H1 (cell line): ENCODE measurements around the gene DUSP2. TPM values are rescaled to one million over a fixed set of nuclear protein-coding genes. Genes with fewer than 3 reads are reported as not detected.

ENCODE experiments used
- EP300 ChIP-seq, 2 experiments: IDR thresholded peaks; 1 replicate in 1 of 2; 2 replicates in 1 of 2; pipeline ENCODE4 v1.6.1; 2011 to 2012; ENCODE audit warnings: low read depth in 2 of 2, low read length in 2 of 2, mild to moderate bottlenecking in 2 of 2, borderline replicate concordance in 1 of 2, inconsistent platforms in 1 of 2, moderate library complexity in 1 of 2
- PHF8 ChIP-seq: fragments of 200-600 bp; sonication (generic); conservative IDR thresholded peaks from 2 replicates; pipeline ENCODE4 v1.7.1; 2012; ENCODE audit warnings: low read depth, mild to moderate bottlenecking, inconsistent platforms, low read length, moderate library complexity
- SAP30 ChIP-seq: fragments of 300-600 bp; sonication (generic); IDR thresholded peaks from 2 replicates; pipeline ENCODE4 v1.7.1; 2012; ENCODE audit warnings: low read length, moderate library complexity, mild to moderate bottlenecking, inconsistent platforms; ENCODE audit not compliant: insufficient read depth, insufficient replicate concordance
- SP4 ChIP-seq: IDR thresholded peaks from 2 replicates; pipeline ENCODE4 v1.6.1; 2012; ENCODE audit warnings: low read length, inconsistent platforms
- polyA plus RNA-seq, 7 experiments: library from polyadenylated mRNA; depleted of rRNA in 3 of 7; stranded (reverse) in 5 of 7; unstranded in 2 of 7; fragments of >200 nt in 5 of 7; fragments of 200-250 nt in 2 of 7; gene quantifications; 1 replicate in 5 of 7; 2 replicates in 1 of 7; 4 replicates in 1 of 7; pipeline versions ENCODE4 v1.2.1 to v1.2.3, GENCODE V29; 2011 to 2013; ENCODE audit warnings: missing spikeins in 2 of 7, mixed read lengths in 2 of 7
- total RNA-seq: library from RNA; stranded (reverse); fragmentation: NEBNext Ultra II Directional; extraction: Animal tissue kit (Norgen Biotek cat#: 25700); gene quantifications from 2 replicates; pipeline ENCODE4 v1.2.1, GENCODE V29; 2021

Gene DUSP2
- total and polyA plus RNA-seq, 2 of the 8 experiments (the other 6 are each of a cell fraction or from before 2014, with no cell fraction given): 10.1 to 10.4 TPM

DNA sequence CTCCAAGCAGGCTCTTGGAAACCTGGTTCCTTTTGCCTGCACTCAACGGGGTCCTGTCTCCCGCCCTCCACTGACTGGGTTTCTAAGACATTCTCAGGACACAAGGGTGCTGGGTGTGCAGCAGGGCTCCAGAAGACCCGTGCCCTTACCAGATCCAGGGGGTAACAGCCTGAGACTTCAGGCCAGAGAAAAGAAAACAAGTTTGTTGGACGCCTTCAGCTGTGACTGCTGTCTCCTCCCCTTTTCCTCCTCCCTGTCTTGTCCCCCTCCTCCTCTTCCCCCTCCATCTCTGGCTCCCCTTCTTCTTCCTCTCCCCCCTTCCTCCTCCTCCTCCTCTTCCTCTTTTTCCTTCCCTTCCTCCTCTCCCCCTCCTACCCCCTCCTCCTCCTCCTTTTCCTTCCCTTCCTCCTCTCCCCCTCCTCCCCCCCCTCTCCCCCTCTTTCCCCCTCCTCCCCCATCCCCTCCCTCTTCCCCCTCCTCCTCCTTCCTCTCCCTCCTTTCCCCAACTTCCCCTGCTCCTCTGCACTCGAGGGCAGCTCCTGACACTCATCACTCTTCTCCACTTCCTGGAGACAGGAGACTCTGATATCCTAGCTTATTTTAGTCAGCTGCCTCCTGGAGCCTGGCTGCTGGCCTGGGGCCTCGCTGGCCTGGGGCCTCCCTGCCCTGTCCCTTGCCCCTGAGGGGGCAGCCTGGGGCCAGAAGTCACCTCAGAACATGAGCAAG lies 41.3 kb downstream of the DUSP2 start (continued):
- TF ChIP-seq EP300 (IDR thresholded peaks at IDR 0.05; ENCODE audit: borderline replicate concordance in 1 of 2, low read depth in 2 of 2, low read length in 2 of 2) (no peak), PHF8 (no peak), SP4 (no peak), SAP30 (no peak)
